SK-N-SH (cell line): ENCODE data around the gene PAPSS2. TPM values are rescaled to one million over a fixed set of nuclear protein-coding genes. Genes with fewer than 3 reads are reported as not detected.
A peak's percentile ranks its signal among the peaks of the same experiment; 100 is the strongest.

ENCODE experiments used
- CTCF ChIA-PET: fragments of 300-600, 350-600 bp; formaldehyde crosslinking; extraction: SDS; loops from one replicate; lab custom pipeline; 2021; lab: Yijun Ruan, JAX
- POLR2A ChIA-PET: fragments of 350-600 bp; sonication (Branson Sonifier 250); formaldehyde crosslinking; extraction: SDS; loops from one replicate; lab custom pipeline; 2020; ENCODE audit warnings: antibody characterized with exemption, inconsistent platforms; lab: Yijun Ruan, JAX
- DNase-seq: peaks from one replicate; pipeline ENCODE4 v3.0.0; 2012
- H2AFZ ChIP-seq: fragments of 200-600 bp; sonication (generic); 2 replicates; pipeline ENCODE4 v1.8.1; 2016; ENCODE audit warnings: antibody characterized with exemption, mild to moderate bottlenecking, low read depth
- H3F3A ChIP-seq: fragments of 200-600 bp; sonication (generic); replicated peaks from 2 replicates; pipeline ENCODE3; 2016; ENCODE audit warnings: antibody characterized with exemption, mild to moderate bottlenecking; ENCODE audit not compliant: insufficient read depth
- H3K27ac ChIP-seq, 2 experiments: fragments of 200-500 bp in 1 of 2; fragments of 200-600 bp in 1 of 2; sonication (Bioruptor generic) in 1 of 2; sonication (generic), shearing (Covaris generic) in 1 of 2; 2 replicates each; pipeline versions ENCODE4 v1.5.1 to v1.6.1; 2014 to 2016; ENCODE audit warnings: low read depth in 2 of 2, inconsistent platforms in 1 of 2, low read length in 1 of 2, mild to moderate bottlenecking in 1 of 2, mixed read lengths in 1 of 2
- H3K27me3 ChIP-seq: fragments of 200-600 bp; sonication (generic), shearing (Covaris generic); 2 replicates; pipeline ENCODE4 v1.6.1; 2016; ENCODE audit warnings: mixed run types; ENCODE audit not compliant: insufficient read depth
- H3K36me3 ChIP-seq, 2 experiments: fragments of 200-500 bp in 1 of 2; fragments of 200-600 bp in 1 of 2; sonication (Bioruptor generic) in 1 of 2; sonication (generic) in 1 of 2; replicated peaks in 1 of 2; 2 replicates each; pipeline versions ENCODE3 to v1.5.1; 2014 to 2016; ENCODE audit warnings: low read length in 1 of 2, mild to moderate bottlenecking in 1 of 2; ENCODE audit not compliant: insufficient read depth in 2 of 2, control insufficient read depth in 1 of 2
- H3K4me1 ChIP-seq, 2 experiments: fragments of 200-500 bp in 1 of 2; fragments of 200-600 bp in 1 of 2; sonication (Bioruptor generic) in 1 of 2; sonication (generic), shearing (Covaris generic) in 1 of 2; 2 replicates each; pipeline versions ENCODE4 v1.5.1 to v1.6.1; 2014 to 2016; ENCODE audit warnings: low read depth in 1 of 2, low read length in 1 of 2, mixed run types in 1 of 2; ENCODE audit not compliant: insufficient read depth in 2 of 2, control insufficient read depth in 1 of 2
- H3K4me2 ChIP-seq: fragments of 200-600 bp; sonication (generic), shearing (Covaris generic); 2 replicates; pipeline ENCODE4 v1.6.1; 2017; ENCODE audit warnings: mixed run types
- H3K4me3 ChIP-seq, 2 experiments: fragments of 200-500 bp in 1 of 2; fragments of 200-600 bp in 1 of 2; sonication (Bioruptor generic) in 1 of 2; sonication (generic), shearing (Covaris generic) in 1 of 2; 2 replicates each; pipeline versions ENCODE4 v1.5.1 to v1.8.1; 2014 to 2016; ENCODE audit warnings: low read depth in 2 of 2, inconsistent platforms in 1 of 2, low read length in 1 of 2, mild to moderate bottlenecking in 1 of 2, mixed read lengths in 1 of 2, moderate library complexity in 1 of 2
- H3K79me2 ChIP-seq: fragments of 200-600 bp; sonication (generic); 2 replicates; pipeline ENCODE4 v1.8.1; 2017; ENCODE audit warnings: mild to moderate bottlenecking; ENCODE audit not compliant: insufficient read depth
- H3K9ac ChIP-seq: fragments of 200-600 bp; sonication (generic); 2 replicates; pipeline ENCODE4 v1.6.1; 2017; ENCODE audit warnings: mixed run types
- H3K9me2 ChIP-seq: fragments of 200-600 bp; sonication (generic); 2 replicates; pipeline ENCODE4 v1.6.1; 2017; ENCODE audit warnings: mixed run types
- H3K9me3 ChIP-seq: fragments of 200-600 bp; sonication (generic); 2 replicates; pipeline ENCODE4 v1.6.1; 2017; ENCODE audit warnings: mixed run types, mild to moderate bottlenecking, moderate library complexity
- H4K20me1 ChIP-seq: fragments of 200-600 bp; sonication (generic); 2 replicates; pipeline ENCODE4 v1.6.1; 2017; ENCODE audit warnings: mild to moderate bottlenecking, mixed run types; ENCODE audit not compliant: insufficient read depth
- CHD2 ChIP-seq: fragments of 150-350 bp; IDR thresholded peaks from 2 replicates; pipeline ENCODE4 v1.6.1; 2018; ENCODE audit warnings: low read length; ENCODE audit not compliant: partially characterized antibody
- EP300 ChIP-seq, 2 experiments: IDR thresholded peaks; 2 replicates each; pipeline versions ENCODE4 v1.4.0 to v1.6.1; 2012; ENCODE audit warnings: borderline replicate concordance in 1 of 2, low read depth in 1 of 2, low read length in 1 of 2
- FOSL2 ChIP-seq: IDR thresholded peaks from 2 replicates; pipeline ENCODE4 v1.4.0; 2012; ENCODE audit warnings: low read depth, mild to moderate bottlenecking, moderate library complexity, borderline replicate concordance
- GATA2 ChIP-seq: sonication (generic); formaldehyde crosslinking; IDR thresholded peaks from 2 replicates; pipeline ENCODE4 v1.5.0; 2020; ENCODE audit warnings: mild to moderate bottlenecking, missing genetic modification reagents
- JUND ChIP-seq: IDR thresholded peaks from 2 replicates; pipeline ENCODE4 v1.4.0; 2012
- RAD21 ChIP-seq: IDR thresholded peaks from 2 replicates; pipeline ENCODE4 v1.6.1; 2012; ENCODE audit warnings: mild to moderate bottlenecking, low read length
- RCOR1 ChIP-seq: fragments of 150-350 bp; IDR thresholded peaks from 2 replicates; pipeline ENCODE4 v1.6.1; 2017; ENCODE audit warnings: antibody characterized with exemption, low read length
- SIN3A ChIP-seq: IDR thresholded peaks from 2 replicates; pipeline ENCODE4 v1.6.1; 2012; ENCODE audit warnings: low read depth, mild to moderate bottlenecking, low read length, moderate library complexity, borderline replicate concordance
- WGBS: methylation state at CpG from one replicate; pipeline ENCODE4 v1.1.6; 2017; ENCODE audit warnings: low lambda C conversion rate; 5-methylcytosine and 5-hydroxymethylcytosine counted together
- polyA plus RNA-seq, 3 experiments: library from polyadenylated mRNA; depleted of rRNA; stranded (reverse); fragments of >200 nt; gene quantifications; 2 replicates each; pipeline ENCODE4 v1.2.3, GENCODE V29; 2012
- TF ChIP-seq, protein P1 (sequence below): IDR thresholded peaks from 2 replicates; pipeline ENCODE4 v1.4.0; 2012; ENCODE audit warnings: low read depth

The PAPSS2 gene
- polyA plus RNA-seq, 1 of the 3 experiments (the other 2 are of a cell fraction) = 50.0 TPM

DNA sequence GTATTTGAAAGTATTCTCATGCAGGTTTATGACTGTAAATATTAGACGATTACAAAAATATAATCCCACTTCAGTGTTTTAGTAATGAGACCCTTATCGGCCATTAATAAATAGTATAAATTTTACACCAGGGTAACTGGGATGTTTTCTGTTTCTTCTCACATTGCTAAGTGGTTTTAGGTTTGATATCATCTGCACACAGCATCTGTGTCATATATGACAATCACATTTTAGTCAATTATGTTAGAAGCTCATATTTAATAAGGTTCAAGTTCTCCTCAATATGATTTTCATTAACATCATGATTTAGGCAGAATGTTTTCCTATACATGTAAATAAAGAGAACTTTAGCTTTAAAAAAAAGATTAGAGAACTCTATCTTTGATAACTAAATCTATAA lies 91.6 kb downstream of the PAPSS2 start:
- ChIA-PET CTCF (interaction anchor here (0.8 to 1.2 kb wide), 4 partner anchors 10 to 93 kb away, joined by 3 to 4 read pairs (median 3); no protein-coding TSS in a partner anchor), POLR2A (interaction anchor here (0.6 kb wide), 1 partner anchor 13 kb away, joined by 4 read pairs; no protein-coding TSS in a partner anchor)
- no peaks in the 10 kb centered on the region for H3K79me2 ChIP-seq
- H3K27me3 ChIP-seq = no peaks in the 10 kb centered on the region
- no peaks in the 10 kb centered on the region for H4K20me1 ChIP-seq
- H3K27ac ChIP-seq = peak overlapping the region; percentile 55 to 65; a peak in 3 of 4 replicates
- peaks cover 30 to 65% of the 10 kb centered on the region in 2 experiments for H3K36me3 ChIP-seq
- H3K4me1 ChIP-seq = peaks cover 8 to 15% of the 10 kb centered on the region in 2 experiments; a peak in 3 of 4 replicates
- peak; percentile 24 for DNase-seq
- no peak overlapping the region for H3K4me3 ChIP-seq
- peaks cover 46% of the 10 kb centered on the region for H3F3A ChIP-seq
- 0 out of 2 replicates have a peak, but pooled peaks have one; percentile 33 for TF ChIP-seq RCOR1
- TF ChIP-seq SIN3A = no peak
- TF ChIP-seq GATA2 (CRISPR knock-in tag) = peak; percentile 89
- TF ChIP-seq EP300 (IDR thresholded peaks at IDR 0.05; ENCODE audit: borderline replicate concordance in 1 of 2, low read depth in 1 of 2, low read length in 1 of 2) = peak in 1 of 2 experiments; percentile 72; a peak in 2 of 4 replicates
- TF ChIP-seq CHD2 = peak; percentile 48
- TF ChIP-seq, protein P1, sequence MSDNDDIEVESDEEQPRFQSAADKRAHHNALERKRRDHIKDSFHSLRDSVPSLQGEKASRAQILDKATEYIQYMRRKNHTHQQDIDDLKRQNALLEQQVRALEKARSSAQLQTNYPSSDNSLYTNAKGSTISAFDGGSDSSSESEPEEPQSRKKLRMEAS = no peak
- 71% methylated on average over 2 of the region's 2 CpGs for WGBS
- H3K4me2 ChIP-seq = no peak overlapping the region
- no peaks in the 10 kb centered on the region for H3K9me3 ChIP-seq
- no peaks in the 10 kb centered on the region for H3K9me2 ChIP-seq
- H2AFZ ChIP-seq = no peak overlapping the region
- no peak overlapping the region for H3K9ac ChIP-seq

DNA sequence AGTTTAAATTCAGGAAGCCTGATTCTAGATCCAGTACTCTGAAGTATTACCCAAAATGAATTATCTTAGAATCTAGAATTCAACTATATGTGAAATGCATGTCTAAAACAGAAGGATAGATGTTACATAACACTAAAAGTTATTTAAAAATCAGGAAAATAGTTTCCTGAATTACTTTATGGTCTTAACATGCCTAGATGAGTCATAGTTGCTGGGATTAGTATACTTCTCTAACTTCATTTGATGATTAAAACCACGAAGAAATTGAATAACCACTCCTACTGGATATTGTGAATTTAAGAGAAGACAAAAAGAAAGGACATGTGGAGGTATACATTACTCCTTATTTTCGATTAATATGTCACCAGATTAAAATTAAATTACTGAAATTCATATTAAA lies 92.9 kb downstream of the PAPSS2 start:
- Histone ChIP-seq H3K79me2 (no peaks in the 10 kb centered on the region), H3K9ac (no peak overlapping the region), H3K4me1 (peaks cover 8 to 15% of the 10 kb centered on the region in 2 experiments; a peak in 3 of 4 replicates), H3K27ac (peak overlapping the region in 1 of 2 experiments; percentile 53; a peak in 3 of 4 replicates), H3K4me3 (no peak overlapping the region), H3K4me2 (no peak overlapping the region), H3F3A (peaks cover 42% of the 10 kb centered on the region), H4K20me1 (no peaks in the 10 kb centered on the region), H3K9me2 (no peaks in the 10 kb centered on the region), H3K9me3 (no peaks in the 10 kb centered on the region), H3K27me3 (no peaks in the 10 kb centered on the region), H3K36me3 (peaks cover 43 to 65% of the 10 kb centered on the region in 2 experiments), H2AFZ (no peak overlapping the region)
- POLR2A ChIA-PET = no interaction called here
- TF ChIP-seq FOSL2 = peak; percentile 57; the same call in 1 of the 2 replicates
- TF ChIP-seq JUND = peak; percentile 46; the same call in 1 of the 2 replicates
- TF ChIP-seq RAD21 = no peak
- CTCF ChIA-PET = no interaction called here
- DNase-seq = no peak
- WGBS = 33% methylated on average over 2 of the region's 2 CpGs
